Activated CD4-positive, alpha-beta T cell treated with anti-CD3 and anti-CD28 coated beads, Interleukin-2, Interleukin-4, amounts not matched to agents 100 ng/mL and 50 ng/mL, durations not matched to agents 16 hours and 8 hours (primary cell): ENCODE data around the gene NKX2-8.
"Not testable (repeated sequence)": the region's sequence is repeated elsewhere in the genome, so short reads cannot be mapped to it uniquely, and the experiment has no call there.

Experiments
- DNase-seq: peaks from one replicate; pipeline ENCODE4 v3.0.0-alpha.2; 2020; ENCODE audit warnings: low spot score

Gene NKX2-8

GRCh38 chr14:36580141-36580855 is 2.1 kb downstream of the NKX2-8 start:
- DNase-seq: no peak

- no peak for DNase-seq
Observed at GRCh38 chr14:36579573-36580140, 2.8 kb downstream of the NKX2-8 start.

GRCh38 chr14:36579001-36579555 is 3.3 kb downstream of the NKX2-8 start:
- DNase-seq: no peak

GRCh38 chr14:36570065-36570464 is 12.3 kb downstream of the NKX2-8 start:
- no peak for DNase-seq

- DNase-seq: peak; percentile 53
Observed at GRCh38 chr14:36556811-36557433, 25.5 kb downstream of the NKX2-8 start.

- no peak for DNase-seq
Observed at GRCh38 chr14:36555998-36556743, 26.2 kb downstream of the NKX2-8 start.

GRCh38 chr14:36553656-36554260 is 28.7 kb downstream of the NKX2-8 start:
- peak; percentile 29 for DNase-seq

GRCh38 chr14:36550899-36551298 is 31.5 kb downstream of the NKX2-8 start:
- DNase-seq: no peak

- DNase-seq: not testable (repeated sequence)
Observed at GRCh38 chr14:36544280-36544679, 38.1 kb downstream of the NKX2-8 start.

- DNase-seq: no peak
Observed at GRCh38 chr14:36538051-36538450, 44.4 kb downstream of the NKX2-8 start.
